SW480 (cell line): Measurements from ENCODE around the gene C6orf15.

Experiments used
- DNase-seq: peaks from one replicate; pipeline ENCODE4 v3.0.0-alpha.2; 2016; ENCODE audit warnings: low spot score

Gene C6orf15

GRCh38 chr6:31107052-31107451 lies 5.3 kb downstream of the C6orf15 start:
- no peak for DNase-seq

- no peak for DNase-seq
Measured at GRCh38 chr6:31103136-31103535, 9.2 kb downstream of the C6orf15 start.

GRCh38 chr6:31098449-31098938 lies 13.9 kb downstream of the C6orf15 start:
- no peak for DNase-seq

GRCh38 chr6:31096656-31097055 lies 15.7 kb downstream of the C6orf15 start:
- no peak for DNase-seq

- no peak for DNase-seq
Measured at GRCh38 chr6:31096215-31096614, 16.2 kb downstream of the C6orf15 start.

- DNase-seq, result no peak
Measured at GRCh38 chr6:31094389-31094881, 17.9 kb downstream of the C6orf15 start.

GRCh38 chr6:31092769-31093505 lies 19.4 kb downstream of the C6orf15 start:
- peak; percentile 58 for DNase-seq

- DNase-seq, result no peak
Measured at GRCh38 chr6:31092238-31092637, 20.1 kb downstream of the C6orf15 start.

- DNase-seq, result no peak
Measured at GRCh38 chr6:31091680-31092079, 20.7 kb downstream of the C6orf15 start.

- DNase-seq, result no peak
Measured at GRCh38 chr6:31090973-31091364, 21.4 kb downstream of the C6orf15 start.

- no peak for DNase-seq
Measured at GRCh38 chr6:31090275-31090972, 22.0 kb downstream of the C6orf15 start.

GRCh38 chr6:31087494-31088089 lies 24.8 kb downstream of the C6orf15 start:
- peak; percentile 76 for DNase-seq

- no peak for DNase-seq
Measured at GRCh38 chr6:31086788-31087440, 25.5 kb downstream of the C6orf15 start.

GRCh38 chr6:31083742-31084354 lies 28.5 kb downstream of the C6orf15 start:
- DNase-seq, result no peak

GRCh38 chr6:31081872-31082271 lies 30.5 kb downstream of the C6orf15 start:
- no peak for DNase-seq

- peak; percentile 56 for DNase-seq
Measured at GRCh38 chr6:31079656-31080261, 32.6 kb downstream of the C6orf15 start.

GRCh38 chr6:31076611-31077010 lies 35.8 kb downstream of the C6orf15 start:
- DNase-seq, result no peak

GRCh38 chr6:31075528-31075927 lies 36.8 kb downstream of the C6orf15 start:
- no peak for DNase-seq

GRCh38 chr6:31074401-31074800 lies 38.0 kb downstream of the C6orf15 start:
- DNase-seq, result no peak

GRCh38 chr6:31070711-31071197 lies 41.6 kb downstream of the C6orf15 start:
- peak; percentile 73 for DNase-seq

GRCh38 chr6:31068669-31069340 lies 43.6 kb downstream of the C6orf15 start:
- peak; percentile 74 for DNase-seq
